HG02970 (cell line): ENCODE measurements around the gene DNAH3.
"Not testable (repeated sequence)": the region's sequence is repeated elsewhere in the genome, so short reads cannot be mapped to it uniquely, and the experiment has no call there.

Experiments used
- ATAC-seq: cut with Tn5 transposase; IDR thresholded peaks from one replicate; pipeline ENCODE4 v1.9.1; 2021; ENCODE audit warnings: mild to moderate bottlenecking, moderate library complexity, moderate number of reproducible peaks; ENCODE audit not compliant: unreplicated experiment, low FRiP score

The DNAH3 gene

GRCh38 chr16:21028728-21029127, 121.9 kb downstream of the DNAH3 start:
- no peak for ATAC-seq

DNA sequence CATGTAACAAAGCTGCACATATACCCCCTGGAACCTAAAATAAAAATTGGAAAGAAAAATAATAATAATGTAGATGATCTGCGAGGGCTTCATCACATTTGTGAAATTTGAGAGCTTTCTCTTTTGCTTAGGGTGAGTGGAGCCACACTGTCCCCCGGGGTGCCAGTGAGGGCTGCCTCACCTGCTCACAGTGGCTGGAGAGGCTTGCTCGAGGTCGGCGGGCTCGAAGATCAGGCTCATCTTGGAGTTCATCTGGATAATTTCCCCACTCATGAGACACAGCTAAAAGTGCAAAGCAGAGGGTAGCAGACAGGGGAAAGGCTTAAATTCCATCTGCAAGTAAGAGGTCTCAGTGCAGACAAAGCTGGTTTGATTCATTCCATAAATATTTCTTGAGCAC, 123.8 kb downstream of the DNAH3 start:
- ATAC-seq = no peak

GRCh38 chr16:21023509-21024202, 127.0 kb downstream of the DNAH3 start:
- no peak for ATAC-seq

DNA sequence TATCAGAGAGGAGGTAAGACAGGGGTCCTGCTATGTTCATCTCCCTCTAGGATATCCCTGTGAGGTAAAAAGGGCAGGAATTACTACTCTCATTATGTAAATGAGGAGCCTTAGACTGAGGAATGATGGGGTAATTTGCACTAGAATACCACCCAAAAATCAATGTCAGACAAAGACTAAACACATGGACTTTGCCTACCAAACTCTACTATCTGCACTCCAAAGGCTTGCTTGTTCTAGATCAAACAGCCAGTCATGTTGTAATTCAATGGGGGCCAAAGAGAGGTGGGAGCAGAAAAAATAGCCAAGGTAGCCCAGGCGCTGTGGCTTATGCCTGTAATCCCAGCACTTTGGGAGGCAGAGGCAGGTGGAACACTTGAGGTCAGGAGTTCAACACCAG, 129.3 kb downstream of the DNAH3 start:
- ATAC-seq = no peak

DNA sequence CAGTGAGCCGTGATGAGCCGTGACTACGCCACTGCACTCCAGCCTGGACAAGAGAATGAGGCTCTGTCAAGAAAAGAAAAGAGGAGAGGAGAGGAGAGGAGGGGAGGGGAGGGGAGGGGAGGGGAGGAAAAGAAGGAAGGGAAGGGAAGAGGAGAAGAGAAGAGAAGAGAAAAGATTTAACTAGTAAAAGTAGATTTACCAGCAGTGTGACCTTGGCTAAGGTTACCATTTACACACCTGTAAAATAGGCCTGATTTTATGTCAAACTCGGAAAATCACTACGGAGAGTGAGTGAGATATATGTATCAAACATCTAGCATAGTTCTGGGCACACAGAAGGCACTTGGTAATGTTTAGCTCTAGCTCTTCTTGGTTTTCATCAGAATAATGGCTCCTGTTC, 140.8 kb downstream of the DNAH3 start:
- ATAC-seq = no peak

GRCh38 chr16:21005008-21005407, 145.6 kb downstream of the DNAH3 start:
- no peak for ATAC-seq

- ATAC-seq = no peak
These were observed 149.4 kb downstream of the DNAH3 start for GRCh38 chr16:21001262-21001661.

DNA sequence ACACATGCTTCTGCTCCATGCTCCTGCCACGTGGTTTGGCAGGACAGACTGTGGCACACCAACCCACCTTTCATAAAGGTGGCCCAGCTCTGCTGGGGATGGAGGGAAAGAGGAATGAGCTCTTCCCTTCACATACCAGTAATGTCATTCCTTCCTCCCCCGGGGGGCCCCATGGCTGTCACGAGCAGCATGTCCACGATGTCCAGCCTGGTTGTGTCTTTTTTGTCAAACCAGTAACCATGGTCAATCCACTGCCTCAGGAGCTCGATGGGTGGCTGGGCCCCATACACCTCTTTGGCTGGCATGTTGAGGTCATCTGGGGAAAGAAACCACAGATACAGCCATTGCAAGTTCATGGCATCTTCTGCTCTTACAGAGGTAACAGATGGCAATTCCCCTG, 153.5 kb downstream of the DNAH3 start:
- no peak for ATAC-seq

GRCh38 chr16:20995711-20996110, 154.9 kb downstream of the DNAH3 start:
- no peak for ATAC-seq

DNA sequence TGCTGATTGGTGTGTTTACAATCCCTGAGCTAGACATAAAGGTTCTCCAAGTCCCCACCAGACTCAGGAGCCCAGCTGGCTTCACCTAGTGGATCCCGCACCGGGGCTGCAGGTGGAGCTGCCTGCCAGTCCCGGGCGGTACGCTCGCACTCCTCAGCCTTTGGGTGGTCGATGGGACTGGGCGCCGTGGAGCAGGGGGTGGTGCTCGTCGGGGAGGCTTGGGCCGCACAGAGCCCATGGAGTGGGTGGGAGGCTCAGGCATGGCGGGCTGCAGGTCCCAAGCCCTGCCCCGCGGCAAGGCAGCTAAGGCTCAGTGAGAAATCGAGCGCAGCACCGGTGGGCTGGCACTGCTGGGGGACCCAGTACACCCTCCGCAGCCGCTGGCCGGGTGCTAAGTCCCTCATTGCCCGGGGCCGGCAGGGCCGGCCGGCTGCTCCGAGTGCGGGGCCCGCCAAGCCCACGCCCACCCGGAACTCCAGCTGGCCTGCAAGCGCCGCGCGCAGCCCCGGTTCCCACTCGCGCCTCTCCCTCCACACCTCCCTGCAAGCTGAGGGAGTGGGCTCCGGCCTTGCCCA, 161.1 kb downstream of the DNAH3 start:
- not testable (repeated sequence) for ATAC-seq

- ATAC-seq = no peak
These were observed 163.6 kb downstream of the DNAH3 start for GRCh38 chr16:20987049-20987448.

DNA sequence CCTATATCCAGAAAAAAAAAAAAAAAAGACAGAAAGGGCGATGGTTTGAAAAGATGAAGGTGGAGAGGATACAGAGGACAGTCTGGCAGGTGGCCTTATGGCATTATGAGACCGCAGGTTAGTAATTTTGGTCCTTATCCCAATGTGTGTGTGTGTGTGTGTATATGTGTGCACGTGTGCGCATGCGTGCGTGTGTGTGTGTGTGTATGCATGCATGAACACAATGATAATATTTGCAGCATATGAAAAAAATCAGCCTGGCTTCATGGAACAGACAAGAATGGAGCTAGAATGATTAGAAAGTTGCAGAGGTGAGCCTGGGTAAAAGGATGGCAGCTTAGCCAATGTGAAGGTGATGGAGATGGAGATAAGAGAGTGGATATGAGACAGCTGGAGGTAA, 166.6 kb downstream of the DNAH3 start:
- no peak for ATAC-seq

- ATAC-seq = no peak
These were observed 174.1 kb downstream of the DNAH3 start for GRCh38 chr16:20976576-20976975.

- ATAC-seq = not testable (repeated sequence)
These were observed 177.4 kb downstream of the DNAH3 start for GRCh38 chr16:20973201-20973600.

DNA sequence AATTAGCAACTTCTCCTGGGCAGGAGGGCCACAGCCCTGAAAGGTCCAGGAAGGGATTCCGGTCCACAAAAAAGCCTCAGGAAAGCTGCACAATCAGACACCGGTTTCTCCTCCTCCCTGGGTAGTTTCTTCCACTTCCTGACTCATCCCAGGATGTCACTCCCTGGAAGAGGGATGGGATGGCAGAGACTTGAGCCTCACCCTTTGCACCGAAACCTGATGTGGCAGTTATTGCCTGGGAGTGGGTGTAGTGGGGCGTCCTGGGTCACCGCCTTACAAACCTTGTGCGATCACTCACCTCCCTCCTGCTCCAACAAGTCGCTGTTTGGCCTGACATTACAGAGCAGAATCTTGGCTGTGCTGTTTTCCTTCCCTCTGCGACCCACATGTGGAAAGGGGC, 179.2 kb downstream of the DNAH3 start:
- ATAC-seq = no peak

DNA sequence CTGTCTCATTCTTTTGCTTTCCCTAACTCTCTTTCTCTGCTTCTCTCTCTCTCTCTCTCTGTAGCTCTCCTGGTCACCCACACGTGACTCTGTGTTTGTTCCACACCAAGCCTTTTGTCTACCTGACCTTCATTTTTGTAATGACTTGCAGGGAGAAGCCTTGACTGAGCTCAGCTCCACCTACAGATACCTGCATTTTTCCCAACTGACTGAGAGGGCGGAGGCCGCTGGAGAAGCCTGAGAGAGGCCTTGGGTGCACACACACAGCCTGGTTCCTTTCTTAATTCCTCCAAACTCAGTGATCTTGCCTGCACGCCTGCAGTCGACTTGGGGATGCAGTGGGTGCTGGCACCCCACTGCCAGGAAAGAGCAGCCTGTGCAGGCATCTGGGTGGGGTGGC, 181.3 kb downstream of the DNAH3 start:
- no peak for ATAC-seq

DNA sequence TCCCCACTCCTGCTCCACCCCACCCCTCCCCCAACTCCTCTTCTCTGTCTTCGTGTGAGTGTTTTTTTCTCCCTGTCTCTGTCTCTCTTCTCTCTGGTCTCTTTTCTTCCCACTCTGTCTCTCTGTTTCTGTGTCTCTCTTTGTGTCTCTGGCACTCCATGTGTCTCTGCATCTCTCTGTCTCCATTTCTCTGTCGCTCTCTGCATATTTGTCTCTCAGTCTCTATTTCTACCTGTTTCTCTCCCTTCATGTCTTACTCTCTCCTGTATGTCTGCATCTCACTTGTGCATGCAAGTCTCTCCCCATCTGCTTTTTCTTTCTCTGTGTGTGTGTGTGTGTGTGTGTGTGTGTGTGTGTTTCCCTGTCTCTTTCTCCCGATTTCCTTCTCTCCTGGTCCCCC, 181.9 kb downstream of the DNAH3 start:
- ATAC-seq = no peak

GRCh38 chr16:20960899-20961298, 189.7 kb downstream of the DNAH3 start:
- ATAC-seq = no peak

DNA sequence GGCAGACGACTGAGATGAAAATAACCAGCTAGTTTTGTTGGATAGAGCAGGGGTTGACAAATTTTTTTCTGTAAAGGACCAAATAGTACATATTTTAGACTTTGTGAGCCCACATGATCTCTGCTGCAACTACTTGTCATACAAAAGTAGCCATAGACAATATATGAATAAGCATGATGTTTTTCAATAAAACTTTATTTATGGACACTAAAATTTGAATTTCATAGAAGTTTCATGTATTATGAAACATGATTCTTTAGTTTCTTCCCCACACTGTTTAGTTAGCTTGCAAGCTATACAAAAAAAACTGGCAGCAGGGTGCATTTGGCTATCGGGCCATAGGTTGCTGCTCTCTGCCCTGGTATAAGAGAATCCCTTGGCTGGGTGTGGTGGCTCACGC, 193.5 kb downstream of the DNAH3 start:
- no peak for ATAC-seq

GRCh38 chr16:20956319-20956718, 194.3 kb downstream of the DNAH3 start:
- no peak for ATAC-seq

GRCh38 chr16:20954574-20954973, 196.1 kb downstream of the DNAH3 start:
- no peak for ATAC-seq

DNA sequence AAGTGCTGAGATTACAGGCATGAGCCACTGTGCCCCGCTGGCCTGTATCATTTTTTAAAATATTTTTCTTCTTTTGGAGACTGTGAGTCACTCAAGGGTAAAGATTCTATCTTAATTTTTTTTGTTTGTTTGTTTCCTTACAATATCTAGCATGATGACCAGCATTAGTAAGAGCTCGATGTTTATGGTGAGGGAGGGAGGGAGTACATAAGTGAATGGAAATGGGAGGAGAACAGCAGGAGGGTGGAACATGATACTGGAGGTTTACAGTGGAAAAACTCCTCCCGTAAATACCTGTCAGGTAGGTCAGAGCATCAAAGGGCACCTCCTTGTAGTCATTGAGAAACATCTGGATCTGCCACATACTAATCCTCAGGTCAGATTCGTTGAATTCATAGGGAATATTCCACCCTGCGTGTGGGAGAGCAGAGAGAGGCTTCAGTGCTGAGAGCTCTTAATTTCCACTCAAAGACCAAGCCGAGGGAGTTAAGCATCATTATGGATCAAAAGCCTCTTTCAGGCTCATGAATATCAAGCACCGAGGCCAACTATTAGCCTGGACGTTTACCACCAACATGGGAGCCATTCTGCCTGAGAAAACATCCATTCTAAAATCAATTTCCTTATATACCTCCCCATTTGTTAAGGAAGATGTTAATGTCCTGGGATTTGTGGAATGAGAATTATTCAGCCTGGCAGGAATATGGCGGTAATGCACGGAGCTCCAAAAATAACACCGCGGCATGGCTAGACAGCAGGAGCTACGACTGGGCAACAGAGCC, 198.3 kb downstream of the DNAH3 start:
- ATAC-seq = no peak
